ENCODE data around the gene GJD2. TPM values are rescaled to one million over a fixed set of nuclear protein-coding genes. Genes with fewer than 3 reads are reported as not detected.

Gene GJD2
- total RNA-seq, 8 experiments from 2014 or later: 0.42 to 7.2 (median 3.0) TPM; not detected in 1

DNA sequence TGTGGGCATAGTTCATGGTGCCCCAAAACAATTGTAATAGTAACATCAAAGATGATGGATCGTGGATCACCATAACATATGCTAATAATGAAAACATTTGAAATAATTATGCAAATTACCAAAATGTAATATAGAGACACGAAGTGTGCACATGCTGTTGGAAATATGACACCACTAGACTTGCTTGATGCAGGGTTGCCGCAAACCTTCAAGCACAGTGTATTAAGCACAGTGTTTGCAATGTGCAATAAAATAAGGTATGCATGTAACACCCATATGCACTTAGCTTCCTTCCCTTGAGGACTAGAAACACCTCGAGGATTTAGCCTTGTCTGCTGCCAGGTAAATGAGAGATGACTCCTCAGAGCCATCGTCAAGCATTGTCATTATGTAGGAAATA lies 10.9 kb upstream of the GJD2 start:
- Histone ChIP-seq H3K4me3 (no peak overlapping the region), H3K27ac (no peak overlapping the region), H3K4me1 (replicated peaks in 1 of 2) (peaks cover 3 to 7% of the 10 kb centered on the region in 2 donors)
- ATAC-seq (replicated peaks in 6 of 8): peak in 3 of 8 experiments; percentile 20 to 97 (median 63)
- 0 to 86% (median 62%) methylated on average over 1 to 5 of the region's 5 CpGs for WGBS, 10 experiments
- in situ Hi-C loops (cut with MboI; ENCODE audit: low pct_unique_long_range_greater_than_20kb in 2 of 9, low sequenced_read_pairs in 9 of 9, unreplicated experiment in 9 of 9): no loop called here

DNA sequence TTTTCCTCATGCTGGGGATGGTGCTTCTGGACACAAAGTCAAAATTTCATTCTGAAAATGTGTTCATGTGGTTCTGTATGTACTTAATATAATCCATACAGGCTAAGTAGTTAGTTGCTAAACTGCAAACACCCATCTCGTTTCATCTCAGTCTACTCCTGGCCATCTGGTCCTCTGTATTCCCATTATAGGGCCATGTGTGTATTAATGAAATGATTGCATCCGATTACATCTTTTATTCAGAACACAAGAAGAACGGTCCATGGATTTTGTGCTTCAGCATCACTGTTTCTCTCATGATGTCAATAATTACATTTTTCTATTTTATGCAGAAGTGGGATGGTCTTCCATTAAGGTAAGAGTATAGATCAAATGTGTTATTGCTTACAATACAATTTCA lies 6.1 kb upstream of the GJD2 start:
- Histone ChIP-seq H3K4me3 (no peak overlapping the region), H3K4me1 (replicated peaks in 1 of 2) (peaks cover 4 to 23% of the 10 kb centered on the region in 2 donors), H3K27ac (no peak overlapping the region)
- in situ Hi-C loops (cut with MboI; ENCODE audit: low pct_unique_long_range_greater_than_20kb in 2 of 9, low sequenced_read_pairs in 9 of 9, unreplicated experiment in 9 of 9): no loop called here
- no peak for ATAC-seq (replicated peaks in 6 of 8)
- 0 to 100% (median 53%) methylated on average over 1 to 3 of the region's 3 CpGs; no CpG with 5 or more reads in 1 of the 10 experiments for WGBS, 10 experiments

DNA sequence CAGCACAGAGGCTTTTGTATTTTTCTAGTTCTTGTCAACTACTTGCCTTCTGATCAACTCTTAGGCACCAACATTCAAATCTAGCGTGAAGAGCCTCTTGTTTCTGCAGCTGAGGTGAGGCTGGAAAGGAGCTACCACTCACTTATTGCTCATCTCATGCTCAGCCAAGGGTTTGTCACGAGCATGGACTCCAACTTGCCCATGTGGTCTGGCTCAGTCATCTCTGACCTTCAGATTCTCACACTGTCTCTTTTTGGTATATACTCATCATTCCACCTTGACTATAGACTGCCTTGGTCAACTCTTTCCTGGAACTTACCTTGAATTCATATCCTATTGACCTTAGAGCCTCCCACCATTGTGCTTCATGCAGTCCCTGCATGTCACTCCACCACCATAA lies 5.2 kb upstream of the GJD2 start:
- WGBS, 10 experiments: 0 to 100% (median 70%) methylated on average over 1 to 2 of the region's 2 CpGs
- H3K27ac ChIP-seq: no peak overlapping the region
- in situ Hi-C loops (cut with MboI; ENCODE audit: low pct_unique_long_range_greater_than_20kb in 2 of 9, low sequenced_read_pairs in 9 of 9, unreplicated experiment in 9 of 9): no loop called here
- peaks cover 4 to 25% of the 10 kb centered on the region in 2 donors for H3K4me1 ChIP-seq (replicated peaks in 1 of 2)
- ATAC-seq (replicated peaks in 6 of 8): no peak
- H3K4me3 ChIP-seq: no peak overlapping the region

DNA sequence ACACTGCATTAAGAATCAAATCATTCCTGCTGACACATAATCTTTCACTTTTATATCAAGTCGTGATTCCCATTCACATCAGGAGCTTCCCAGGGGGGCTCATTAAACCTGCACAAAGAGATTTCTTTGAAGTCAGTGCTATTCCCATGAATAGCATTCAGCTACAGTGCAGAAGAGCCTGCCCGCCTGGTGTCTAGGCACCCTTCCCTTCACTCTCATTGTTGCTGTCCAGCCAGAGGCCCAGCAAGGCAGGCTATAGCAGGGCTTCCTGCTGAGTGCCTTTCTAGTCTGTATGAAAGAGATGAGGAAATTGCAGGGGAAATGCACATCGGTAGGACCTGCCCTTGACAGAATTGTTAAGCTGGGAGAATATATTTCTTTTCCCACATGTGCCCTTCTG lies 4.5 kb upstream of the GJD2 start:
- Histone ChIP-seq H3K27ac (no peak overlapping the region), H3K4me1 (replicated peaks in 1 of 2) (peaks cover 4 to 25% of the 10 kb centered on the region in 2 donors), H3K4me3 (no peak overlapping the region)
- in situ Hi-C loops (cut with MboI; ENCODE audit: low pct_unique_long_range_greater_than_20kb in 2 of 9, low sequenced_read_pairs in 9 of 9, unreplicated experiment in 9 of 9): no loop called here
- WGBS, 10 experiments: 0 to 40% (median 0%) methylated on average over 1 to 2 of the region's 3 CpGs; no CpG with 5 or more reads in 3 of the 10 experiments
- peak in 4 of 8 experiments; percentile 15 to 41 (median 24) for ATAC-seq (replicated peaks in 6 of 8)

DNA sequence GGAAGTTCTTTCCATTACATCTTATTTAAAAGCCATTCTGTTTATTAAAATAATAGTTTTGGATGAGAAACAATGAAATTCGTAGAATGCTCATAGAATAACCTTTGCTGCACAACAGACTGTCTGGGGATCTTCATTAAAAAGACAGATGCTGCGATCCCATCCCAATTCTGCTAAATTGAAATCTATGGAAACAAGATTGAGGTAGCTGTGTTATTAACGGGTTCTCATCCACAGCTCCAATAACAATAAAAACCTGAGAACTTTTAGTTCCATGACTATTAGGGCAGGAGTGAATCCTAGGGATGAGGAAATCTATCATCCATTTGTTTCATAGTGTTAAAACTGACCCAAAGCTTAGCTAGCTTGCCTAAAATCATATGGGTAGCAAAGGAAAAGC lies 2.5 kb upstream of the GJD2 start:
- H3K27ac ChIP-seq: no peak overlapping the region
- 17 to 81% (median 67%) methylated on average over 1 to 3 of the region's 3 CpGs for WGBS, 10 experiments
- in situ Hi-C loops (cut with MboI; ENCODE audit: low pct_unique_long_range_greater_than_20kb in 2 of 9, low sequenced_read_pairs in 9 of 9, unreplicated experiment in 9 of 9): no loop called here
- H3K4me3 ChIP-seq: no peak overlapping the region
- no peak for ATAC-seq (replicated peaks in 6 of 8)
- peaks cover 4 to 27% of the 10 kb centered on the region in 2 donors for H3K4me1 ChIP-seq (replicated peaks in 1 of 2)

DNA sequence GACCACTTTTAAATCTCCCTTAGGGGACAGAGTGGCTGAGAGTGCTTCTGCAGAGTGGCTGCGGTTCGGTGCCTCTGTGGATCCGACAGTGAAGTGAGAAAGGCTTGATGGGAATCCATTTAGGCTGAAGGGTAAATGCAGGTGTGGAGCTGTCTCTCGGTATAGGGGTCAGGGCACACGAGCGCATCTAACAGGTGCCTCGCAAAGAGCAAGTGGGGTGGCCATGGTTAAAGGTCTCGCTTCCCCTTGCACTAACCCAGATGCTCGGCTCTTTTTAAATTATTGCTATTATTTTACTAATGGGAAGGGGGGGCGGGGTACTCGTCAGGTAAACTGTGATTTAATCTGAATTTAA lies 598 bp upstream of the GJD2 start:
- WGBS, 10 experiments: 0 to 12% (median 3%) methylated on average over 1 to 3 of the region's 11 CpGs; no CpG with 5 or more reads in 6 of the 10 experiments
- no peak overlapping the region for H3K27ac ChIP-seq
- peaks cover 4 to 27% of the 10 kb centered on the region in 2 donors for H3K4me1 ChIP-seq (replicated peaks in 1 of 2)
- H3K4me3 ChIP-seq: peak overlapping the region; percentile 45 to 59 (median 52)
- in situ Hi-C loops (cut with MboI; ENCODE audit: low pct_unique_long_range_greater_than_20kb in 2 of 9, low sequenced_read_pairs in 9 of 9, unreplicated experiment in 9 of 9): no loop called here
- ATAC-seq (replicated peaks in 6 of 8): peak in 3 of 8 experiments; percentile 9 to 29 (median 12)

DNA sequence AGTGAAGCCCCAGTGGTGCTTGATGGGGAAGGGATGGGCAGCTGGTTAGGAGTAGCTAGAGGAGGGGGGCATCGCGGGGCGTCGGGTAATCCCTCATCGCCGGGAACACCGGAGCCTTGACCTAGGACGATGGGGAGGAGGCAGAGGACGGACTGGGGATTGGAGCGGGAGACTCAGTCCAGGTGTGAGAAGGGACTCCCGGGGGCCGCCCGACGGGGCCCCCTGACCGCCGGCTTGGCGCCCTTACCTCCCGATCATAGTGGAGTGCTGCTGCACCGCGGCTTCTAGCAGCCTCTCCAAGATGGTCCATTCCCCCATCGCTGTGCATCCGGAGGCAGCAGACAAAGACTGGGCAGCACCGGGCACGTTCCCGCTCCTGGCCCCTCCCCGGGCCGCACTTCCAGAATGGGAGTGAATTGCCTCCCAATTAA lies 612 bp downstream of the GJD2 start:
- Histone ChIP-seq H3K4me3 (peak overlapping the region; percentile 45 to 59 (median 52)), H3K4me1 (replicated peaks in 1 of 2) (peaks cover 0 to 16% of the 10 kb centered on the region in 2 donors), H3K27ac (no peak overlapping the region)
- WGBS, 10 experiments: 3 to 10% (median 6%) methylated on average over 2 to 13 of the region's 27 CpGs; no CpG with 5 or more reads in 7 of the 10 experiments
- ATAC-seq (replicated peaks in 6 of 8): peak in 5 of 8 experiments; percentile 25 to 45 (median 39)
- in situ Hi-C loops (cut with MboI; ENCODE audit: low pct_unique_long_range_greater_than_20kb in 2 of 9, low sequenced_read_pairs in 9 of 9, unreplicated experiment in 9 of 9): no loop called here

DNA sequence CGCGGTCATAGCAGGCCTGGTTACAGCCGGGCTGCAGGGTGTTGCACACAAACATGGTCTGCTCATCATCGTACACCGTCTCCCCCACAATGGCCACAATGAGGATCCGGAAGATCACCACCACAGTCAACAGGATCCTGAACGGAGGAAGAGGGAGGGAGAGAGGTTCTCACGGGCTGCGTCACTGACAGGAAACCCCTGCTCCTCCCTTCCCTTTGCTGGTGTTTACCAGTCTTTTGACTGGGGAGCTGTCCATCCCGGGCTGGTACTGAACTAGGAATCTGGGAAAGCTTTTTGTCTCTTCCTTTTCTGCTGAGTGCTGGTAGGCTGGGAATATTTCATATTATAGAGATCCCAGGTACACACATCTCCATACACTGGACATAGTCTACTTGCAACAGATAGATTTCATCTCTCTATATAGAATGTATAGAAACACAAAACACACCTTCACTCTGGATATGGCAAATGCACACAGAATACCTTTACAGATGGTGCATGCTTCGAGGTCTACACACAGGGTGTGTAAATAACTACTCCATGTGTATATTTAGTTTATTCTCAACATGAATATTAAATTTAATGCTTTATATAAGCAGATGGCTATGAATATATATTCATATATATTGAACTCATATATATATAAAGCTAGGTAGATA lies 1.4 kb downstream of the GJD2 start:
- WGBS, 10 experiments: 0 to 80% (median 35%) methylated on average over 1 to 5 of the region's 11 CpGs; no CpG with 5 or more reads in 2 of the 10 experiments
- Histone ChIP-seq H3K27ac (no peak overlapping the region), H3K4me3 (peak overlapping the region in 1 of 5 donors; percentile 58), H3K4me1 (replicated peaks in 1 of 2) (peaks cover 0 to 8% of the 10 kb centered on the region in 2 donors)
- peak in 5 of 8 experiments; percentile 17 to 95 (median 81) for ATAC-seq (replicated peaks in 6 of 8)
- in situ Hi-C loops (cut with MboI; ENCODE audit: low pct_unique_long_range_greater_than_20kb in 2 of 9, low sequenced_read_pairs in 9 of 9, unreplicated experiment in 9 of 9): no loop called here

DNA sequence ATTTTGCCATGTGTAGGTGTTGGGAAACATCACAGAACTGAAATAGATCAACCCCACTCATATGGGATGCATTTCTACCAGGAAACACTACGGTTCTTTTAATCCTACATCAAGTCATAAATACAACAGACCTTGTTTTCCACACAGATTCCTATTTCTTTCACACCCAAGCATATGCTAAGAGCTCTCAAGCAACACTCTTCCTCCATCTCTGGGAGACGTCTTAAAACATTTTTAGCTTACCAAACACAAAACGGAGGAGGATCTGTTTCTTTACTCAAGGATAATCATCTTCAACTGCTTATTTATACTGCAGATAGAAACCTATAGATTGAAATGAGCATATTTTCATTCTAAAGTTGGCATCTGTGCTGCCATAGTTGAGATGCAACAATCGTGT lies 5.1 kb downstream of the GJD2 start:
- WGBS, 10 experiments: 0 to 81% (median 56%) methylated on average over 1 to 4 of the region's 4 CpGs; no CpG with 5 or more reads in 1 of the 10 experiments
- H3K4me1 ChIP-seq (replicated peaks in 1 of 2): peaks cover 0 to 2% of the 10 kb centered on the region in 2 donors
- no peak for ATAC-seq (replicated peaks in 6 of 8)
- in situ Hi-C loops (cut with MboI; ENCODE audit: low pct_unique_long_range_greater_than_20kb in 2 of 9, low sequenced_read_pairs in 9 of 9, unreplicated experiment in 9 of 9): no loop called here
- H3K27ac ChIP-seq: no peak overlapping the region
- H3K4me3 ChIP-seq: no peak overlapping the region

DNA sequence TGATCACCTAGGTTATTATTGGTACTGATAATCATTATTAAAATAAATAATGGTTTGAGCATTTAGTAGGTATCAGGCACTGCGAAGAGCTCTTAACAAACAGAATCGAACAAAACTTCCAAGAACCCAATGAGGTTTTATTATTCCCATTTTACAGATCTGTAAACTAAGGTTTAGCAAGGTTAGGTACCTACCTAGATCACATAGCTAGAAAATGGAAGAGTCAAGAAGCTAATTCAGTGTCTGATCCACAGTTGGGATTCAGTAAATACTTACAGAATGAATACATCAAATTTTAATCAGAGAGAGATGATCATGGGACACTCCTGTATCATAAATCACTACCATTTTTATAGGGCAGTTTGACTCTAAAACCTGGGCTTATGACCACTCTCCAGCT lies 15.5 kb downstream of the GJD2 start:
- Histone ChIP-seq H3K4me3 (no peak overlapping the region), H3K4me1 (replicated peaks in 1 of 2) (no peaks in the 10 kb centered on the region), H3K27ac (no peak overlapping the region)
- WGBS, 10 experiments: 51 to 100% (median 93%) methylated on average over 1 to 2 of the region's 2 CpGs; no CpG with 5 or more reads in 1 of the 10 experiments
- in situ Hi-C loops (cut with MboI; ENCODE audit: low pct_unique_long_range_greater_than_20kb in 2 of 9, low sequenced_read_pairs in 9 of 9, unreplicated experiment in 9 of 9): no loop called here
- no peak for ATAC-seq (replicated peaks in 6 of 8)

DNA sequence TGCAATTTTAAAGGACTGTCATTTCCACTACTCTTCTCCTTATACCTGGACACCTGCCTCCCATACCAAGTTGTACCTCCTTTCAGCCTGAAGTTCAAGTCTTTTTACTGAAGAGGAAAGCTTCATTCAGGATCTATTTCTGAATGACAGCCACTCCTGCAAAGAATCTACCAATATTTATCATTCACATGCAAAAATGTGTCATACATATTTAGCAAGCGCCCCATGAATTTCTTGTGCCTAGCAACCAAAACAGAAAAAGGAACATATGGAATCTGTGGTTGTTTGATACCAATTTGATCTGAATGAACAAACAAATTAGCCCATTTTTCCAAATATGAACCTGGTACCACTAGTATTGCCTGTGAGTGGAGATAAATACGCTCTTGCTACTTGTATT lies 16.8 kb downstream of the GJD2 start:
- in situ Hi-C loops (cut with MboI; ENCODE audit: low pct_unique_long_range_greater_than_20kb in 2 of 9, low sequenced_read_pairs in 9 of 9, unreplicated experiment in 9 of 9): no loop called here
- WGBS, 10 experiments: 25 to 100% (median 94%) methylated on average over 1 to 2 of the region's 2 CpGs; no CpG with 5 or more reads in 1 of the 10 experiments

DNA sequence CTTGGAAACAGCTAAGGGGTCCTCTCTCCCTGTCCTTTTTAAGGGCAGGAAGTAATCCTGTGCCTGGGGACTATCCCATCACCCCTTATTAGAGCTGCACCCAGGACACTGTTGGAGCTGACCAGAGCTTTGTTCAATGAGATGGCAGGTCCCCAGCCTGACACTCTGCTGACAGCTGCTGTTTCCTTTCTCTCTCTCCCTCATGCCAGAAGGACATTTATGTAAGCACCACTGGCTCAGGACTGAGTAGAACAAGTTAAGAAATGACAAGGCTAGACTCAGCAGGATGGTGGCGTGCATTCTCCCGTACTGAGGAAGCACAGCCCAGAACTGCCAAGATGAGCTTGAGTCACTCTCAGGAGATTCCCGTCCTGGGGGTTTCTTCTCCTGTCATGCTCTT lies 17.3 kb downstream of the GJD2 start:
- ATAC-seq (replicated peaks in 6 of 8): peak in 5 of 8 experiments; percentile 23 to 71 (median 43)
- no peak overlapping the region for H3K4me3 ChIP-seq
- no peak overlapping the region for H3K27ac ChIP-seq
- in situ Hi-C loops (cut with MboI; ENCODE audit: low pct_unique_long_range_greater_than_20kb in 2 of 9, low sequenced_read_pairs in 9 of 9, unreplicated experiment in 9 of 9): no loop called here
- 60 to 80% (median 73%) methylated on average over 1 to 2 of the region's 3 CpGs; no CpG with 5 or more reads in 6 of the 10 experiments for WGBS, 10 experiments
- H3K4me1 ChIP-seq (replicated peaks in 1 of 2): no peaks in the 10 kb centered on the region

More for the DNA sequence above, 16.8 kb downstream of the GJD2 start:
- no peak overlapping the region for H3K4me3 ChIP-seq
- peak in 3 of 8 experiments; percentile 54 to 77 (median 60) for ATAC-seq (replicated peaks in 6 of 8)
- no peak overlapping the region for H3K27ac ChIP-seq
- no peaks in the 10 kb centered on the region for H3K4me1 ChIP-seq (replicated peaks in 1 of 2)

DNA sequence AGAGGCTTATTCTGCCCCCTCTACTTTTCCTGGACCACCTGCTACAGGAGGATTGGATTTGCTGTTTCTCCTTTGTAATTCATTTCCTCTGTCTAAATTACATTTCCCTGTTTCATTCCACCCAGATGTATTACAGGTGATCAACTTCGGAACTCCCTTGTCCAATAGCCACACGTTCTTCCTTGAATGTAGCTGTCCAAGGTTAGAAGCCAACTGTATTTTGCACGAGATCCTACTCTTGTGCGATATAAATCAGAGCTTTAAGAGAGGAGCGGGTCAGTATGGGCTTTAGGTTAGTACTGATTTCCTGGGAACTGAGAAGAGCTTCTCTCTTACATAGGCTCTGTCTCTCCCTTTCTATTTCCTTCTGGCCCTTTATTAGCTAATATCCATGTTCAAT lies 20.5 kb downstream of the GJD2 start:
- in situ Hi-C loops (cut with MboI; ENCODE audit: low pct_unique_long_range_greater_than_20kb in 2 of 9, low sequenced_read_pairs in 9 of 9, unreplicated experiment in 9 of 9): no loop called here
- 28 to 86% (median 80%) methylated on average over 2 to 5 of the region's 5 CpGs; no CpG with 5 or more reads in 2 of the 10 experiments for WGBS, 10 experiments
- no peak overlapping the region for H3K4me3 ChIP-seq
- H3K27ac ChIP-seq: no peak overlapping the region
- H3K4me1 ChIP-seq (replicated peaks in 1 of 2): no peaks in the 10 kb centered on the region
- ATAC-seq (replicated peaks in 6 of 8): no peak

DNA sequence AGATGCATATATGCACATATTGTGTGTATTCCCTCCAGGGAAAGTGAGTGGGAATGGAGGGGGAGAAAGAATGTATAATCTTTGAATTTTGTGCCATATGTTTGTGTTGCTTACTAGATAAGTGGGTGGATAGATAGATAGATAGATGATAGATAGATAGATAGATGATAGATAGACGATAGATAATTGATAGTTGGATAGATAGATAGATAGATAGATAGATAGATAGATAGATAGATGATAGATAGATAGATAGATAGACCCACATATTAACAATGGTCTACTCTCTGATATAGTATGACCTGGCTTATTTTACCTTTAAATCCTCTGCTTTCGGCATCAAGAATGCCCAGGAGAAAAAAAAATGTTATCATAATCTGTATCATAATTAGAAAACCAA lies 21.2 kb downstream of the GJD2 start:
- no peak overlapping the region for H3K27ac ChIP-seq
- no peaks in the 10 kb centered on the region for H3K4me1 ChIP-seq (replicated peaks in 1 of 2)
- H3K4me3 ChIP-seq: no peak overlapping the region
- peak in 1 of 8 experiments; percentile 58 for ATAC-seq (replicated peaks in 6 of 8)
- in situ Hi-C loops (cut with MboI; ENCODE audit: low pct_unique_long_range_greater_than_20kb in 2 of 9, low sequenced_read_pairs in 9 of 9, unreplicated experiment in 9 of 9): no loop called here
- WGBS, 10 experiments: 55 to 100% (median 90%) methylated on average over 1 to 2 of the region's 2 CpGs
